DMS 273 (cell line): ENCODE data around the gene LHX8.
"Not testable (repeated sequence)": the region's sequence is repeated elsewhere in the genome, so short reads cannot be mapped to it uniquely, and the experiment has no call there.

Experiments used
- DNase-seq: peaks from one replicate; lab custom pipeline; 2025; ENCODE audit not compliant: unreplicated experiment; lab: John Stamatoyannopoulos, UW

LHX8 gene

DNA sequence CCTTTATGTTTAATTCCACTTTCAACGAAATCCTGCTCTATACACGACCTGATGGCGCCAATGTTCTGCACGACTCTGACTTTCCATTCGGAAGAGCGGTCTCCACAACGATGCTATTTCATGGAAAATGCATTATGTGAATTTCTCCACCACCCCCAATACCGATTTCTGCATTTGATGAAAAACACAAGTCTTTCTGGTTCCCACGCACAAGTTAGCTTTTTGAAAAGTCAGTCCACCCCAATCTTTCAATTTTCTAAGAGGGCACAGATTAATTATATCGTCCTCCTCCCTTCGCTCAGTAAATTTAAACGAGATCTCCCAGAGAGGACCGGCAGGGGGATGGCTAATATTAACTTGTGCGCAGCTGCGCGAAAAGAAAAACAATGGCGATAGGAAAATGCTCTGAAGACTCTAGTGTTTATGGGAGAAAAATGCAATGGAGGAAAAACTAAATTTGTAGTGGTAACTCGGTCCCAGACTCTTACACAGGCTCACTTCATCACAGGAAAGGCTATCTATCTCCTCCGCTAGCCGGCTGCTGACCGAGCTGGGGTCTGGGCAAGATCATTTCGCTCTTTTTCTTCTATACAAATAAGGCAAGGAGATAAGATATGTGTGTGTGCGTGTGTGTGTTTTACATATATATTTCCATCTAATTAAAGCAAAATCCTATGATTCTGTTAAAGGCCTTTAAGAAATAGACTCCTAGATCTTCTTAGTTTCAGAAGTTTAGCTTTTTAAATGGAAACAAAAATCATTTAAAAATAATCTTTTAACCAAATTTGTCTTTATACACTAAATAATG is 1.2 kb upstream of the LHX8 start:
- DNase-seq, result no peak

- DNase-seq, result peak; percentile 47
Measured at GRCh38 chr1:75134647-75135572, 722 bp downstream of the LHX8 start.

- peak; percentile 47 for DNase-seq
Measured at GRCh38 chr1:75135573-75136194, 1.5 kb downstream of the LHX8 start.

DNA sequence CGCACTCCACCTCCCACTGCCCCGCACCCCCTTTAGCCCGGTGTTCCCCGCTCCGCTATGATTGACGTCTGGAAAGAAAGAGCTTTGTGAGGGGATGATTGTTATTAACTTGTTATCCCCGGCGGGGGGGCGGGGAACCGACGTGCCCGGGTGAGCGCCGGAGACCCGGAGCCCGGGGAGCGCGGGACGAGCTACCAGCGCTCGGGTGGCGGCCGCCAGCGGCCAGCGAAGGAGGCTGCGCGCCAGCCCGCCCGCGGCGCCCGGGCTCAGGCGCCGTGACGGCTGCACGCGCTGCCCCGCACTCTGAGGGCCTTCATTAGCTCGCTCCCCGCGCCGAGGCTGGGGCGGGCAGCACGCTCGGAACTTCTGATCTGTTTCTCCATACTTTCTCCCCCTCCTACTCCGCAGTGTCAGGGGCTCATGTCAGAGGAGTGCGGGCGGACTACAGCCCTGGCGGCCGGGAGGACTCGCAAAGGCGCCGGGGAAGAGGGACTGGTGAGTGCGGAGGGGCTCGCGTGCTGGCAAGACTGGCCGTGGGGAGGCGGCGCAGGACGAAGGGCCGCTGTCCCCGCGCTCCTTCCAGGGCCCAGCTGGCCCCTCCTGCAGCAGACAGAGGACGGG is 2.1 kb downstream of the LHX8 start:
- DNase-seq, result peak; percentile 74

DNA sequence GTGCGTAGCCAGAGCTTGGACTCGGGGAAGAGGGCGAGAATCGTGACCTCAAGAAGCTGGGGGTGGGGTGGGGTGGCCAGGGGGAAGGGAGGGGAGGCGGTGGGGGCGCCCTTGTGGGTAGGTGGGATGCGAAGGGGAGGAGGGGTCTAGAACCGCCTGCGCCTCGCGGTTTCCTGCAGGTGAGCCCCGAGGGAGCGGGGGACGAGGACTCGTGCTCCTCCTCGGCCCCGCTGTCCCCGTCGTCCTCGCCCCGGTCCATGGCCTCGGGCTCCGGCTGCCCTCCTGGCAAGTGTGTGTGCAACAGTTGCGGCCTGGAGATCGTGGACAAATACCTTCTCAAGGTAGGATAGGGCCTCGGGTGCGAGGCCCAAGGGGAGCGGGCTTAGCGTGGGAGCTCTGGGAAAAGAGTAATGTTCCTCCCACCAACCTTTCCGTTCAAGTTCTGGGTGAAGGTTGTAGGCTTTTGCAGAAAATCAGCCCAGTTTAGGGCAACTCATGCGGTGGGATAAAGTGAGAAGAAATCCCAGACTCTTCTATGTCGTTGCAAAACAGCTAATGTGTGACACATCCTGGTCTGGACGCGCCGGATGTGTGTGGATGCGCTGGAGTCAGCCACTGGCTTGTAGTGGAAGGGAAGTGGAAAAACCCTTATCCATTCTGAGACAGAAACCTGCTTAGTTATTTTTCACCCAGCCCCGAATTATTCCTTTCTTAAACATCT is 2.9 kb downstream of the LHX8 start:
- no peak for DNase-seq

DNA sequence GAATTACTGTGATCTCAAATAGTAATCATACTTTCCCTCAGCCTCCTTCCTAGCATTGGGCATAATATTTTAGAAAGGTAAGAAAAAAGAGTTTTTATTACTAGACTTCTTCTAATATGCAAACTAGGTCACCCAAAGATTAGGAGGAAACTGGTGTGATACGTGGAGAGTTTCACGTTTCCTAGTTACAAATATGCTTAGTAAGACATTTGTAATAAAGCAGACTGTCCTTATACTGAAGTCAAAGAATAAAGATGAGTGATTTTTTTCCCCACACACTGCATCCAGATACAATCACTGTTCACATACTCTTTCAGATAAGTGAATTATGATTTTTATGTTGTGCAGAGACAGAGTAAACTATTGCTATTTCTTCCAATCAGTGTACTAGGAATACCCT is 17.9 kb downstream of the LHX8 start:
- DNase-seq, result no peak

DNA sequence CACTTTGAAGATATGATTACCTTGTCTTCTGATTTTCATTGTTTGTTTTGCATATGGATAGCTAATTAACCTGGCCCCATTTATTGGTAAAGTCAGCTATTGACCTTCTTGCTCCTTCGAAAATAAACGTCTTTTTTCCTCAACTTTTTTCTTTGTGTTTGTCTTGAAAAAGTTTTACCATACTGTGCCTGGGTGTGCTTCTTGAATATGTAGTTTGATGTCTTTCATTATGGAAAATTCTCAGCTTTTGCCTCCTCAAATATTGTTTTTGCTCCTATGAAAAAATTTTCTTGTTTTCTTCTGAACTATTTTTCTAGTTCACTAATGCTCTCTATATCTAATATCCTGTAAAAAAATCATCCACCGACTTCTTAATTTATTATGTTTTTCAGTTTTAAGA is 25.0 kb downstream of the LHX8 start:
- no peak for DNase-seq

DNA sequence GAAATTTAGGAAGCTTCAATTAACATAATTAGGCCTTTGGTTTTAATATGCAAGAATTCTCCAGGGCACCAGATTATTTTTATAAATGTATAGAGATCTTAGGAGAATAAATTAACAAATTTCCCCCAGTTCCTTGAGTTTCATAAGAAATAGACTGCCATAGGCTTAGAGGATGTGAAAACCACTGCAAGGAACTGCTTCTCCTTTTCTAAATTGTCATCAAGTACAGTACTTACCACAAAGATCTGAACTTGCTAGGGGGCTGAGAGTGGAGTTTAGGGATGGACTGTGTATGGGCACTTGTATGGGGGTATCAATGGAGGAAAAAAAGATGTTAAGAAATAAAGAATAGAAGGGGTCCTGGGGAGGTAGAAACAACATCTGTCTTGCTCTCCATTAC is 31.1 kb downstream of the LHX8 start:
- no peak for DNase-seq

DNA sequence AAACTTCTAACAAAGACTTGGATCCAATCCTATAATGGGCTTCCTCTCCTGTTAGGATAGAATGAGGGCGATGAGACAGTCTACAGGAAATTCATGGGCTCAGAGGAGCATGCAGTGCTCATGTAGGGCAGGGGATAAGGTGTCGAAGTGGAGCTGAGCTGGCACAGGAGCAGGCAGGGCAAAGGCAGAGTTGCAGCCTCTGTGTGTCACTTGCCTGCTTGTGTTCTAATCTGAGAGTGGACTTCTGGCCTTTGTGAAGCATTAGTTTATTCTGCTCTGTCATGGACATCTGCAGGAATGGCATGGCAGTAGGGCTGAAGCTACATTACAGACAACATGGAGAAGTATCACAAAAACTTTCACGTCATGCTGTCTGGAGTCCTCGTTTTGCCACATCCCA is 32.6 kb downstream of the LHX8 start:
- no peak for DNase-seq

DNA sequence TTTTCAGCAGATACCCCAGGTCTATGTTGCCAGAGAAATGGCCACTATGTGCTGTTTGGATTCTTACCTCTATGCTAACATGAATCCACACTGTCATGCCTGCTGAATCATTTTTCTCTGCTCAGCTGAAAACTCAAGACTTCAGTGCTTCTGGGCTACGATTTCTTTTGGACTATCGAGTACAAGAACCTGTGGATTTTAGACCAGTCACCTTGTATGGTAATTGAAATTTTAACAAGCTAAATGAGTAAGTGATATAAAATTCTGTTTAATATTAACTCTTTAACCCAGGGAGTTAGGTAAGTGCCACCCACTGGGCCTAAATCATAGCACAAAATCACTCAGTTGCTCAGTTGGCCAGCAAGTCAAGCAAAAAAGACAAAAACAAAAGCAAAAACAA is 35.8 kb downstream of the LHX8 start:
- DNase-seq, result no peak

GRCh38 chr1:75170981-75171380 is 36.8 kb downstream of the LHX8 start:
- DNase-seq, result peak; percentile 38

- DNase-seq, result no peak
Measured at GRCh38 chr1:75171876-75172275, 37.7 kb downstream of the LHX8 start.

DNA sequence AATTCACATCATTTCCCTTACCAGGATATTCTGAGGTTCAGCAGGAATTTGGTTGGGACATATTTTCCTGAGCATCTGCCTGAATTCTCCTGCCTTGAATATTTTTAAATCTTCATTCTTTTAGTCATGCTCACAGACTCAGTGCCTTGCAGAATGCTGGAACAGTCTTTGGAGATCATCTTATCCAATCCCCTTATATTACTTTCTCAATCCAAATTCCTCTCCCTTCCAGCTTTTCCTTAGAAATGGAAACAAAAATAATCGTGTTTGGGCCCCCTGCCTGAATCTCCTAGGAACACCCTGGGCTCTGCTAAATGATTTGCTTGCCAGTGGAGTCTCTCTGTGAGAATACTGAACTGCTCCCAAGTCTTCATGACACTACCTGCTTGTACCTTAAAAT is 38.4 kb downstream of the LHX8 start:
- no peak for DNase-seq

GRCh38 chr1:75174031-75174760 is 40.0 kb downstream of the LHX8 start:
- no peak for DNase-seq

GRCh38 chr1:75181214-75181955 is 47.2 kb downstream of the LHX8 start:
- DNase-seq, result not testable (repeated sequence)

DNA sequence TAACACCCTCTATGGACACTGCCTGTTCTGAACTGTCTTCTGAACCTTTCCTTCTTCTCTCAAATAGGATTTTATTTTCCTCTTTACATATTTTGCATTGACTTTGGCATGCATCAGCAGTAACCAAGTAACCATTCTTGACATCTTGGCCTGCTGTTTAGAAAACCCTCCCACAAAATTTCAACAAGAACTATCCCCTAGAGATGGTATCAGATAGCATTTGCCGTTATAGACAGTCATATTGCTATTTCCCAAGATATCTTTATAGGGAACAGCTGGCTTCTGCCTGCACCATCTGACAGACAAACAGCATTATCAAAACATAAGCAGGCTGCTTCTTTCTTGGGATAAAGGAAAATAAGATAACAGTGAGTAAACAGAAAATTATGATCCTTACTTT is 54.7 kb downstream of the LHX8 start:
- peak; percentile 63 for DNase-seq

- no peak for DNase-seq
Measured at GRCh38 chr1:75198163-75198562, 64.0 kb downstream of the LHX8 start.

DNA sequence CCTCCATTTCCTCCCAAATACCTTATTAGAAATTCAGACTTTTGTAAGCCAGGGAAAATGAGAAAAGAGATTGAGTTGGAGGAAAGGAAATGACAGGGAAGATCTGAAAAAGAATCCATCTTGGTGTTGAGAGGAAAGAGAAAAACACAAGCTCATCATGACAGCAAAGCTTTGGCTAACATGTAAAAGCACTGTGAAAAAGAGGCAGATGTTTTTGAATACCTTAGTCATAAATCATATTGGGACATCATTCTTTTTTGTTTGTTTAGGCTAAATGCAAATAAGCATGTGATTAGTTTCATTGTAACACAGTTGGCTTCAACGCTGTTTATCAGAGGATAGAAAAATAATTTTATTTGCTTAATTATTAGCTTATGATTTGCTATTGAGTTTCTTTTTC is 64.6 kb downstream of the LHX8 start:
- DNase-seq, result no peak

GRCh38 chr1:75202751-75203150 is 68.6 kb downstream of the LHX8 start:
- no peak for DNase-seq
